HG03565 (cell line): ENCODE data around the gene KCNE2.

Source experiments
- ATAC-seq: cut with Tn5 transposase; IDR thresholded peaks from one replicate; pipeline ENCODE4 v1.9.1; 2021; ENCODE audit warnings: mild to moderate bottlenecking, moderate library complexity; ENCODE audit not compliant: unreplicated experiment

Gene KCNE2

GRCh38 chr21:34363733-34364132, at the start of gene KCNE2:
Gene KCNE2, plus strand, starts transcription at chr21:34364006. Its CDS starts 6,473 bp downstream, at chr21:34370479.
- ATAC-seq = no peak

- ATAC-seq = no peak
These were observed 44.2 kb upstream of the KCNE2 start for GRCh38 chr21:34319585-34319984.

GRCh38 chr21:34320011-34320410, 43.8 kb upstream of the KCNE2 start:
- ATAC-seq = no peak

- no peak for ATAC-seq
These were observed 33.8 kb upstream of the KCNE2 start for GRCh38 chr21:34330055-34330454.

- no peak for ATAC-seq
These were observed 32.1 kb upstream of the KCNE2 start for GRCh38 chr21:34331726-34332125.

DNA sequence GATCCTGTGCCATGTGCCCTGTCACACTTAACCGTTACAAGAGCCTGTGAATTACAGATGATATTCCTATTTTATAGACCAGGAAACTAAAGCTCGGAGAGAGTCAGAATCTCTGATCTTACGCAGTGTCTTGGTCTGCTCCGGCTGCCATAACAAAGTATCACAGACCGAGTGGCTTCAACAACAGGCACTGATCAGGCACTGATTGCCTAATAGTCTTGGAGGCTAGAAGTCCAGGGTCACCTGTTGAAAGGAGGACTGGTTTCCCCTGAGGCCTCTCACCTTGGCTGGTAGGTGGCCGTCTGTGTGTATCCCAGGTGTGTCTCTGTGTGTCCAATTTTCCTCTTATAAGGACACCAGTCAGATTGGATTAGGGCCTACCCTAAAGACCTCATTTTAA, 31.5 kb upstream of the KCNE2 start:
- no peak for ATAC-seq

GRCh38 chr21:34333121-34333739, 30.6 kb upstream of the KCNE2 start:
- no peak for ATAC-seq

- no peak for ATAC-seq
These were observed 28.5 kb upstream of the KCNE2 start for GRCh38 chr21:34335316-34335715.

GRCh38 chr21:34336245-34336644, 27.6 kb upstream of the KCNE2 start:
- ATAC-seq = no peak

DNA sequence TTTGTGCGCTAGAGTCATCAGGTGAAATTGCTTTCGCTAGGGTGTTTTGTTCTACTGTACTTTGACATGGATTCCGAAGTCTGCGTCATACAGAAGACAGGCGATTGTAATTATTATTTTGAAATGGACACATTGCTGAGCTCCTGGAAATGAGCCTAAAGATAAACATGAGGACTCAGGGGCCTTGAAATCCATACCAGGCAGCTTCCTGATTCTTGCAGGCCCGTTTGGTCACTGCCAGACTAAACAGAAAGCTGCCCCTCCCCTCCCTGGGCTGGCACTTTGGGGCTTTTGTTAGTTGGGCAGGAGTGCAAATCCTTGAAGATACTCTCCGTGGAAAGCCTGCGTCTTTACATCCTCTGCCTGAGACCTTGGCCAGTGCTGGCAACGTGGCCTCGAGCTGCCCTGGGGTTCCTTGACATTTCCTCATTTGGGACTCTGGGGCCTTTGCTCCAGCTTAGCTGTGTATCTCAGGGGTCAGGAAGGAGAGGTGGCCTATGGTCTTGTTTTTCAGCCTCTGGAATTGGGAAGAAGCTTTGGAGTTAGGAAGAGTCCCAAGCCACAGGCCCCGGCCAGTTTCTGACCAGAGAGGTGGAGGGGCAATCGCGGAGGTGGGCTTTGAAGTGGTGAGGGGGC, 26.9 kb upstream of the KCNE2 start:
- no peak for ATAC-seq

DNA sequence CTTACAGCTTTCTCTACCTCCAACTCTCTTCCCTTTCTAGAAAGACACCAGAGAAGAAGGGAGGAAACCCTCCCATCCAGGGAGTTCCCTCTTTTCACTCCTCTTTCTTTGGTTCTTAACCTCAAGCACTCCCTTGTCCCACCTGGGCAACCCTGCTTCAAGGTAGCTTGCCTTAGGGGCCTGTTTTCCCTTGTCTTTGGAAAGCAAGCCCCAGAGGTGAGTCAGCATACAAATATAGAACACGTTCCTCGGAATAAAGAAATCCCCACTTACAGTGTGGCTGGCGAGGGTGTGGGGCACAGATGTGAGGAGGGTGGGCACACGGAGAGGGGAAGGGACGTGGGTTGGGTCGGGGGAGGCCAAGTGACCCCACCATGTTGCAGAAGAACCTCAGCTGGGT, 26.1 kb upstream of the KCNE2 start:
- no peak for ATAC-seq

GRCh38 chr21:34338226-34338625, 25.6 kb upstream of the KCNE2 start:
- ATAC-seq = no peak

DNA sequence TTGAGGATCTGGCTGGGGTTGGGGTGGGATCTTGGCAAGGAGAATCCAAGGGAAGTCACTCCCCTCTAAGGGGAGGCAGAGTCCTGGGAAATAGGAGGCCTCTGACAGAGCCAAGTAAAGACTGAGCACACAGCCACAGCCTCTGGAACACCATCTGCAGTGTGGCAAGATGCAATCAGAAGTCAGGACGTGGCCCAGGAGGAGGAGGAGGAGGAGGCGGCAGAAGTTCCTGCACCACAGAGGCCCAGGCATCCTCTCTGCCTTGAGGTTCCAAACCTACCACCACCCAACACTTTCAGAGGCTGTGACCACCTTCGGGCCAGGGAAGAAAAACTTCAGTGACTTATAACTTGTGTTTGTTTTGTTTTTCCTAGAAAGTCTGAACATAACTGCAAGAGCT, 23.7 kb upstream of the KCNE2 start:
- no peak for ATAC-seq

DNA sequence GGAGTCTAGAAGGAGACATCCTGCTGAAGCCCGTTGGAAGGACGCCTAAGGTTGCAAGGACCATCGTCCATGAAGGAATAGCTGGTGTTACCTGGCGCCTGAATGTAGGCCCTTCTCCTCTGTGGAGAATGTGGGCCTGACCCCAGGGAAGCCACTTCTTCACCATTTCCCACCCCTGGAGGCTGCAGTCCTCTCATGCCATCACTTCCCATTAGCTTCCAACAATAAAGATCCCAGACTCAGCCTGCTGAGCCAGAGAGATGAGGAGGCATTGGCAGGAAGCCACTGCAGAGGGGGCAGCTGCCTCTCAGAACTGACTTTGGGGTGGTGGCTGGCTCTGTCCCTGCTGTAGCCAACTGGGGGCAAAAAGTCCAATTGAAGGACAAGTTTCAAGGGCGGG, 21.3 kb upstream of the KCNE2 start:
- ATAC-seq = no peak

GRCh38 chr21:34343347-34343746, 20.5 kb upstream of the KCNE2 start:
- no peak for ATAC-seq

DNA sequence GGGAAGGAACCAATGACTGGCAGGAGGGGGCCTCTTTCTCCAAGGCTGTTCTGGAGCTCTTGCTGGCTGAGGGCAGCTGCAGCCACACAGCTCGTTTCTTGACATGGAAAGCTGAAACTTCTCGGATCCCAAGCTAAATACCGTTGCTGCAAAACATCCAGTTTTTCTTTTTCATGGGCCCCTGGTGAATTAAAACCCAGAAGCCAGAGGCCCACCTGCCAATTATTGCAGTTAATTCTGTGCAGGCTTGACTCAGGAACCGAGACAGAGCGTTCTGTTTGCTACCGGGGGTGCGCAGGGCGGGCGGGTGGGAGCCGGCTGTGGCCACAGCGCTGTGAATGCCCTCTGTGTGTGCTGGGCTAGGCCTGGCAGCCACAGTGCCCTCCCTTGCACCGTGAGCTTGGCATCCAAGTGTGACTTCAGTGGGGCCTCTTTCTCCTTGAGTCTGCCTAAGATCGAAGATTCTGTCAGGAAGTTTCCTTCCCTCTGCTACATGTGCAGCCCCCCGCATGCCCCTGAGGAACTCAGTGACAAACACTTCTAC, 19.9 kb upstream of the KCNE2 start:
- ATAC-seq = no peak

DNA sequence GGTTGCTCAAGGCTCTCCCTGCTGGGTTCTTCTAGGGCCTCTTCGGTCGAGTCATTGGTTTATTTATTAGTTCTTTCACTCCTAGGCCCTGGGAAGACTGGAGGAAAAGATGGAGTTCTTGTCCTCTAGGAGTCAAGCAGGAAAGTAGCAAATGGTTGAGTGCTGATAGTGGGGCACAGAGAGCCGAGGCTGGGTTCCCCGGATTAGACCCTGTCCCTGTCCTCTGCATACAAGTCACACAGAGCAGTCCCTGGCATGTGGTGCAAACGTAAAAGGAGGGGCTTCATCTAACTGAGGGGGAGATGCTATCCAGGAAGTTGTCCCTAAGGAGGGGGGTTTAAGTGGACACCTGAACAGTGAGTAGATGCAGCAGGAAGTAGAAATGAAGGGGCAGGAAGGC, 19.2 kb upstream of the KCNE2 start:
- ATAC-seq = no peak

DNA sequence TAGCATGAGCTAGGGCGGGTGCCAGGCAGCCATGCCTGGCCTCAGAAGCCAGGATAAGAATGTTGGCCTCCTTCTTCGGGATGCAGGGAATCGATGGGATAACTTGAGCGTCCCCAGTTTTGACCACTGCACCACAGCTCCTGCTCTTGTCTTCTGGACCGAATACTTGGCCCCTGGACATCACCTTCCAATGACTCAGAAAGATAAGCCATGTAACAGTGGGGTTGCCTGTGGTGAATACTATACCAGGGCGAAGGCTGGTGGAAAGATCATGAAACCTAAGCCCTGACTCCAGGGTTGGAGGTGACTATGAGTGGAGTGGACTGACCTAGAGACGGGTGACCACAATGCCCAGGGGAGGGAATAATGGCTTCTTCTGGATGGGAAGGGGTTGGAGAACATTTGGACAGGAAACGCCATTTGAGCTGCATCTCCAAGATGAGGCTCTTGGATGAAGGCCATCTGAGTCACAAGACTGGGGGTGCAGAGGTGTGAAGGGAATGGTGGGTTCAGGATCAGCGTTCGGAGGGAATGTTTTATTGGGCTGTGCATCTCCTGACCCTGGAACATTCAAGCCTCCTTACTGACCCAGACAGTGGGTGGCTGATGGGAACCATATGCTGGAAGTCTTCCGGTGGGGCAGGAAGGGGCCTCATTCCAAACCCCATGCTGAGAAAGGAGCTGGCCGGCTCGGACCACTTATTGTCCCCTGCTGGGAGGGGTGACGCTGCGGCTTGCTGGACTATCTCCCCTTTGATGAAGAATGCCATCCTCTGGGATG, 18.5 kb upstream of the KCNE2 start:
- no peak for ATAC-seq

GRCh38 chr21:34345892-34346291, 17.9 kb upstream of the KCNE2 start:
- ATAC-seq = no peak

DNA sequence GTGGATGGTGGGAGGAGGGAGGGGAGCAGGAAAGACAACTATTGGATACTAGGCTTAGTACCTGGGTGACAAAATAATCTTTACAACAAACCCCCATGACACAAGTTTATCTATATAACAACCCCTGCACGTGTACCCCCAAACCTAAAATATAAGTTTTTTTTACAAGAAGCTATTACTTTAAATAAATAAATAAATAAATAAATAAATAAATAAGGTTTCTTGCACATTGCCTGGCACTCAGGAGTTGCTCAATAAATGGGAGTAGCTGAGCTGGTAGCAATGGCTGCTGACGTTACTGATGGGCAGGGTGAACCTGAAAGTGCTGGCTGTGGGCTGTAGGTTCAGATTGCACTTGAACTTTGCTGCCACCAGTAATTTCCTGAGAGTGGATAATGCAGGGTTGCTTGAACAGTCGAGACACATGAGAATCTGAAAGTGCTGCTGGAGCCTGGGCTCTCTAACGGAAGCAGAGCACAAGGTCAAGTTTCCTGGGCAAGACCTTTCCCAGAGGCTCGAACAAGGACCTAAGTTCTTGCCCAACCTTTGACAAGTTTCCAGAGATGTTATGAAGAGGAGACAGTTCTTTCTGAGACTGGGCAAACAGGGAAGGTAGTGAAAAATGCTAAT, 14.8 kb upstream of the KCNE2 start:
- ATAC-seq = no peak

DNA sequence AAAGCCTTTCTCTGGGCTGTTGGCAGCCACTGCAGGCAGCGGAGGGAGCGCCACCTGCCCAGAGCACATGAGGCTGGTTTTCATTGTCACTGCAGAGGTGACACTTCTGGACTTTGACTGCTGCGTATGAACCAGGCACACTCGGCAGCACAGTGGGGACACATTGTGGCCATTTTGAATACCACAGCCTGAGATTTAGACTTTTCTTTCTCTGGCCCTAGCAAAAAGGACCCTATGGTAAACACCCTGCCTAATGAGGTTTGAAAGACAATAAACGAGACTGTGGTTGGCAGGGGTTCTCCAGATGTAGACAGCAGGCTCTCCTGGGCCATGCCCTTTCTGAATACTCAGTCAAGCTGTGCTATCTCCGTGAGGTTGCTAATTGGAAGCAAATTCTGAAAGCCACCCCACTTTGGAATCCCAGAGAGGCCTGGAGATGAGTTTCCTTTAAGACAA, 12.0 kb upstream of the KCNE2 start:
- ATAC-seq = peak; percentile 74
